ENCODE results near the gene CASZ1.

- TF ChIP-seq GATA2 (IDR thresholded peaks at IDR 0.05; ENCODE audit: insufficient read depth, insufficient read length, low read depth, low read length), result no peak
- no peak for TF ChIP-seq CTCF (IDR thresholded peaks at IDR 0.05; ENCODE audit: extremely low read depth in 1 of 2, insufficient read depth in 1 of 2, low read depth in 1 of 2, low read length in 2 of 2)
- no peak for TF ChIP-seq EZH2 (IDR thresholded peaks at IDR 0.05; ENCODE audit: borderline replicate concordance, low read depth, low read length, severe bottlenecking)
- no peak for TF ChIP-seq POLR2AphosphoS5 (IDR thresholded peaks at IDR 0.05; ENCODE audit: insufficient read depth, low read depth, low read length)
- no peak for TF ChIP-seq POLR2A (IDR thresholded peaks at IDR 0.05; ENCODE audit: low read depth, low read length)
These were observed 86.0 kb downstream of the CASZ1 start for GRCh38 chr1:10710489-10710888.
